ENCODE data around the gene CCDC85A.
A peak's percentile ranks its signal among the peaks of the same experiment; 100 is the strongest.
"Not testable (repeated sequence)": the region's sequence is repeated elsewhere in the genome, so short reads cannot be mapped to it uniquely, and the experiment has no call there.

The CCDC85A gene

GRCh38 chr2:56183643-56184499 lies at the start of gene CCDC85A:
Gene CCDC85A (plus strand): TSS chr2:56183990. CDS start chr2:56184625, 635 bp downstream.
- peak; percentile 38 for DNase-seq

GRCh38 chr2:56134861-56135260 lies 48.9 kb upstream of the CCDC85A start:
- no peak for DNase-seq

- DNase-seq: not testable (repeated sequence)
These were observed 41.2 kb upstream of the CCDC85A start for GRCh38 chr2:56142497-56143061.

- no peak for DNase-seq
These were observed 35.9 kb upstream of the CCDC85A start for GRCh38 chr2:56147907-56148306.

- no peak for DNase-seq
These were observed 35.0 kb upstream of the CCDC85A start for GRCh38 chr2:56148825-56149224.

GRCh38 chr2:56151841-56152240 lies 31.9 kb upstream of the CCDC85A start:
- no peak for DNase-seq

- no peak for DNase-seq
These were observed 28.6 kb upstream of the CCDC85A start for GRCh38 chr2:56155188-56155587.

GRCh38 chr2:56159875-56160274 lies 23.9 kb upstream of the CCDC85A start:
- not testable (repeated sequence) for DNase-seq

GRCh38 chr2:56167616-56168562 lies 15.9 kb upstream of the CCDC85A start:
- DNase-seq: no peak

GRCh38 chr2:56169521-56169920 lies 14.3 kb upstream of the CCDC85A start:
- no peak for DNase-seq

- DNase-seq: no peak
These were observed 13.3 kb upstream of the CCDC85A start for GRCh38 chr2:56170504-56170903.

GRCh38 chr2:56170988-56171387 lies 12.8 kb upstream of the CCDC85A start:
- no peak for DNase-seq

GRCh38 chr2:56175779-56176178 lies 8.0 kb upstream of the CCDC85A start:
- DNase-seq: no peak

- DNase-seq: no peak
These were observed 6.2 kb upstream of the CCDC85A start for GRCh38 chr2:56177420-56178220.

- no peak for DNase-seq
These were observed 3.9 kb upstream of the CCDC85A start for GRCh38 chr2:56179931-56180330.

- DNase-seq: no peak
These were observed 1.4 kb upstream of the CCDC85A start for GRCh38 chr2:56182420-56182819.

GRCh38 chr2:56184500-56185011 lies 766 bp downstream of the CCDC85A start:
- no peak for DNase-seq

- no peak for DNase-seq
These were observed 1.4 kb downstream of the CCDC85A start for GRCh38 chr2:56185101-56185581.

- DNase-seq: no peak
These were observed 1.8 kb downstream of the CCDC85A start for GRCh38 chr2:56185582-56186046.

- no peak for DNase-seq
These were observed 7.8 kb downstream of the CCDC85A start for GRCh38 chr2:56191617-56192016.

- no peak for DNase-seq
These were observed 9.0 kb downstream of the CCDC85A start for GRCh38 chr2:56192664-56193305.
